Measurements from ENCODE around the gene LAMA2. TPM values are rescaled to one million over a fixed set of nuclear protein-coding genes. Genes with fewer than 3 reads are reported as not detected.

Gene LAMA2
- total RNA-seq, 1 experiment from 2014 or later: 4.2 TPM

GRCh38 chr6:129542705-129543104 lies 659.8 kb downstream of the LAMA2 start:
- Histone ChIP-seq H3K4me1 (ENCODE audit: insufficient read depth, low read length) (no peaks in the 10 kb centered on the region), H2BK12ac (ENCODE audit: insufficient read length, low read depth, low read length) (no peak overlapping the region), H3K27me3 (ENCODE audit: insufficient read depth, low read length) (no peaks in the 10 kb centered on the region), H3K23me2 (ENCODE audit: insufficient read length, low read depth, low read length, poor library complexity, severe bottlenecking) (no peaks in the 10 kb centered on the region), H4K5ac (ENCODE audit: insufficient read length, low read depth, low read length) (no peak overlapping the region), H3K23ac (ENCODE audit: insufficient read length, low read depth, low read length) (no peak overlapping the region), H3K18ac (ENCODE audit: insufficient read length, low read depth, low read length) (no peak overlapping the region), H3K14ac (ENCODE audit: insufficient read depth, low read length) (no peak overlapping the region), H2BK5ac (ENCODE audit: insufficient read length, low read length) (no peak overlapping the region), H4K8ac (replicated peaks; ENCODE audit: insufficient read length, low read depth, low read length) (no peak overlapping the region), H2AK5ac (ENCODE audit: insufficient read length, low read length) (no peak overlapping the region), H3K79me1 (ENCODE audit: insufficient read depth, low read depth, low read length, poor library complexity, severe bottlenecking) (no peaks in the 10 kb centered on the region), H3K9ac (ENCODE audit: extremely low read depth, insufficient read length, low read length) (no peak overlapping the region), H3T11ph (ENCODE audit: low read length) (no peak overlapping the region), H3K9me3 (ENCODE audit: control insufficient read depth, low read depth, low read length) (no peaks in the 10 kb centered on the region), H2BK15ac (ENCODE audit: low read depth, low read length) (no peak overlapping the region), H3K4me2 (ENCODE audit: insufficient read depth, insufficient read length, low read length) (no peak overlapping the region), H3K56ac (ENCODE audit: insufficient read length, low read depth, low read length) (no peak overlapping the region), H4K91ac (ENCODE audit: insufficient read length, low read depth, low read length) (no peak overlapping the region), H3K79me2 (ENCODE audit: insufficient read depth, low read length) (no peaks in the 10 kb centered on the region), H2AFZ (ENCODE audit: low read length) (no peak overlapping the region), H3K4ac (ENCODE audit: low read depth, low read length) (no peak overlapping the region), H2BK120ac (ENCODE audit: low read depth, low read length, poor library complexity, severe bottlenecking) (no peak overlapping the region), H3K27ac (ENCODE audit: insufficient read length, low read depth, low read length) (no peak overlapping the region), H2BK20ac (ENCODE audit: low read depth, low read length, poor library complexity, severe bottlenecking) (no peak overlapping the region), H4K20me1 (ENCODE audit: control insufficient read depth, insufficient read depth, insufficient read length) (no peaks in the 10 kb centered on the region)
- Mint-ChIP-seq H3K4me1 (no peaks in the 10 kb centered on the region), H3K36me3 (ENCODE audit: insufficient read depth in 1 of 3, low read depth in 3 of 3) (no peaks in the 10 kb centered on the region), H3K4me3 (no peak overlapping the region), H3K27ac (no peak overlapping the region), H3K9me3 (no peaks in the 10 kb centered on the region), H3K27me3 (ENCODE audit: low read depth) (no peaks in the 10 kb centered on the region)
- no peak for TF ChIP-seq CTCF (conservative IDR thresholded peaks at IDR 0.05)
- DNase-seq: no peak
- WGBS (ENCODE audit: extremely low coverage, insufficient read length, low lambda C conversion rate): 100% methylated on average over 1 of the region's 2 CpGs
